Measurements from ENCODE around the gene COBL. TPM values are rescaled to one million over a fixed set of nuclear protein-coding genes. Genes with fewer than 3 reads are reported as not detected.

Gene COBL
- total RNA-seq, 2 experiments from 2014 or later, result not detected

GRCh38 chr7:51329696-51330263 is 13.2 kb upstream of the COBL start:
- ChIA-PET CTCF (no interaction called here), POLR2A (no interaction called here)

- CTCF ChIA-PET, result no interaction called here
- POLR2A ChIA-PET, result no interaction called here
Observed at GRCh38 chr7:51328351-51328801, 11.8 kb upstream of the COBL start.

GRCh38 chr7:51327287-51327717 is 10.7 kb upstream of the COBL start:
- ChIA-PET POLR2A (no interaction called here), CTCF (no interaction called here)

- CTCF ChIA-PET, result interaction anchor here (0.6 kb wide), 1 partner anchor 35 kb away, joined by 3 read pairs; no protein-coding TSS in a partner anchor
- POLR2A ChIA-PET, result no interaction called here
Observed at GRCh38 chr7:51326656-51327286, 10.2 kb upstream of the COBL start.

- ChIA-PET CTCF (no interaction called here), POLR2A (no interaction called here)
Observed at GRCh38 chr7:51325908-51326307, 9.3 kb upstream of the COBL start.

- ChIA-PET CTCF (no interaction called here), POLR2A (no interaction called here)
Observed at GRCh38 chr7:51325261-51325676, 8.7 kb upstream of the COBL start.

GRCh38 chr7:51324206-51324898 is 7.7 kb upstream of the COBL start:
- POLR2A ChIA-PET, result no interaction called here

GRCh38 chr7:51321961-51322515 is 5.4 kb upstream of the COBL start:
- CTCF ChIA-PET, result no interaction called here
- POLR2A ChIA-PET, result no interaction called here

More at GRCh38 chr7:51324206-51324898, 7.7 kb upstream of the COBL start:
- CTCF ChIA-PET, result no interaction called here

- CTCF ChIA-PET, result no interaction called here
- POLR2A ChIA-PET, result no interaction called here
Observed at GRCh38 chr7:51318886-51319579, 2.4 kb upstream of the COBL start.

- CTCF ChIA-PET, result no interaction called here
Observed at GRCh38 chr7:51318001-51318400, 1.4 kb upstream of the COBL start.

GRCh38 chr7:51317582-51317910 is 937 bp upstream of the COBL start:
- POLR2A ChIA-PET, result no interaction called here
- CTCF ChIA-PET, result no interaction called here

More at GRCh38 chr7:51318001-51318400, 1.4 kb upstream of the COBL start:
- POLR2A ChIA-PET, result no interaction called here

- ChIA-PET CTCF (no interaction called here), POLR2A (no interaction called here)
Observed at GRCh38 chr7:51316262-51316665, 345 bp downstream of the COBL start.

GRCh38 chr7:51315393-51316261 is 982 bp downstream of the COBL start:
- CTCF ChIA-PET, result no interaction called here
- POLR2A ChIA-PET, result no interaction called here

- CTCF ChIA-PET, result no interaction called here
Observed at GRCh38 chr7:51314726-51315125, 1.9 kb downstream of the COBL start.

GRCh38 chr7:51313738-51314425 is 2.7 kb downstream of the COBL start:
- ChIA-PET POLR2A (no interaction called here), CTCF (no interaction called here)

More at GRCh38 chr7:51314726-51315125, 1.9 kb downstream of the COBL start:
- POLR2A ChIA-PET, result no interaction called here

- POLR2A ChIA-PET, result no interaction called here
- CTCF ChIA-PET, result no interaction called here
Observed at GRCh38 chr7:51312951-51313737, 3.5 kb downstream of the COBL start.

- ChIA-PET CTCF (no interaction called here), POLR2A (no interaction called here)
Observed at GRCh38 chr7:51311166-51311565, 5.4 kb downstream of the COBL start.

GRCh38 chr7:51310131-51310583 is 6.5 kb downstream of the COBL start:
- POLR2A ChIA-PET, result no interaction called here
- CTCF ChIA-PET, result no interaction called here
